Jurkat, Clone E6-1 (cell line): ENCODE results near the gene CCDC27.
A peak's percentile ranks its signal among the peaks of the same experiment; 100 is the strongest.
"Not testable (repeated sequence)": the region's sequence is repeated elsewhere in the genome, so short reads cannot be mapped to it uniquely, and the experiment has no call there.

Source experiments
- DNase-seq: peaks from one replicate; pipeline ENCODE4 v3.0.0-alpha.2; 2011; ENCODE audit warnings: low read depth, low spot score
- H3K4me3 ChIP-seq: 2 replicates; pipeline ENCODE4 v1.5.1; 2011; ENCODE audit warnings: mild to moderate bottlenecking, low read length, control low read depth, moderate library complexity

CCDC27 gene

DNA sequence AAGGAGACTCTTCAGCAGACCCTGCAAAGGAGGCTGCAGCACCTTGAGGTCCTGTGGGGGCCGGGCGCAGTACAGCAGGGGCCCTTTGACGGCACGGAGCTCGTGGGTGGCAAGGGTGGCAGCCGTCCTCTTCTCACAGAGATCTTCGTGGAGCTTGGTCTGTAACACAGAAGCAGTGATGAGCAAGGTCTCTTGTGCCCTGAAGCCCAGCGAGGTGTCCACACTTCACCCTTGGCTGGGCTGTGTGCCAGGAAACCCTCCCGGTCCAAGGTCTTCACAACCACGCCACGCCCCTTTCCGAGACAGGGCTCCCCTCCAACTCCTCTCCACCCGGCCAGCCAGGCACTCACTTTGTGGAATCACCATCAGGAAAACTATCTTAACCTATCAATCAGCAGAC lies 32.8 kb downstream of the CCDC27 start:
- no peak for DNase-seq
- no peak overlapping the region for H3K4me3 ChIP-seq

DNA sequence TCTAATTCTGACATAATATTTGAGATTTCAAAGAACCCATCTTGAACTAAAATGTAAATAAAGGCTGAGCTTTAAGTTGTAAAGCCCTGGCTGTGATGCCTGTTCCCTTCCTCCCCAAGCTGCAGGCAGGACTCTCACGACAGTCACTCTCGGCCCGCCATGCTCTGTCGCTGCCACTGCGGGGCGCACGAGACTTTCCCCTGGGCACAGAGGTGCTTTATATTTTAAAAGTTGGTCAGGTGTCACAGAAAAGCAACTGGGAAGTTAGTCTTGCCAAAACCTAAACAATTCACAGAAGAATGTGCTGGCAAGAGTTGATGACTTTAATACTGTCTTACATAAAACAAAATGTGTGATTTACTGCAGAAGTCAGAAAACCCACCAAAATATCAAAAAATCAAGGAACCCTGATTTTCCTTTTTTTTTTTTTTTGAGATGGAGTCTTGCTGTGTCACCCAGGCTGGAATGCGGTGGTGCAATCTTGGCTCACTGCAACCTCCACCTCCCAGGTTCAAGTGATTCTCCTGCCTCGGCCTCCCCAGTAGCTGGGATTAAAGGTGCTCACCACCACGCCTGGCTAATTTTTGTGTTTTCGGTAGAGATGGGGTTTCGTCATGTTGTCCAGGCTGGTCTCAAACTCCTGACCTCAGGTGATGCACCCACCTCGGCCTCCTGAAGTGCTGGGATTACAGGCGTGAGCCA lies 33.4 kb downstream of the CCDC27 start:
- DNase-seq = no peak

DNA sequence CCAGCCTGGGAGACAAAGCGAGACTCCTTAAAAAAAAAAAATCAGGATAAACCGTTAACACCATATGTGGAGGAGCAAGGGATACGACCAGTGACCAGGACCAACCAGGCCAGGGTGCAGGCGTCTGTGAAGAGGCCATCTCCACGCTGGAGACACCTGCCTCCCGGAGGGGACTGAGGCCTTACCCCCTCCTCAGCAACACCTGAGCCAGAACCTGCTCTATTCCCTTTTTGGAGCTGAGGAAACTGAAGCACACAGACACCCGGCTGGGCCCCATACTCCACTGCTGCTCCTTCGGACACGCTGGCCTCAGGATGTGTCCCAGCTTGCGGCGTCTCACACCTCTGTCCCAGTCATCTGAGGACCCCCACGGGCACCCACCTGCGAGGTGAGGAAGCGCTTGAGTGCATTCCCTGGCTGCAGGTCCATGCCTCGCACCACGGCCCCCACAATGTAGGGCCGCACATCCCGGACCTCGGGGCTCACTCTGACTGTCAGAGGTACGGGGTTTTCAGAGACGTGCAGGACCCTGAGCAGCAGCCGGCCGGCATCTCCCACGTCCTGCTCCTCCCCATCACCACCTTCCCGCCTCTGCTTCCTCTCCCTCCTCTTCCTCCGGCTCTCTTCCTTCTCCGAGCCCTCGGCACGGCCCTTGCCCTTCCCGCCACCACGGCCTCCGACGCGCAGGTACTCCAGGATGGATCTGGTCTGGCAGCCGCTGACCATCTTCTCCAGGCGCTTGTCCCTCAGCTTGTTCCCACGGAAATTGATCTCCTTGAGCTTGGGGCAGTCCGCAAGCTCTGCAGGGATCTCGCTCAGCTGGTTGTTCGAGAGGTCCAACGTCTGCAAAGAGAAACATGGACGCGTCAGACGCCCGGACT lies 34.5 kb downstream of the CCDC27 start:
- no peak overlapping the region for H3K4me3 ChIP-seq
- no peak for DNase-seq

More for the DNA sequence above, 33.4 kb downstream of the CCDC27 start:
- H3K4me3 ChIP-seq = no peak overlapping the region

DNA sequence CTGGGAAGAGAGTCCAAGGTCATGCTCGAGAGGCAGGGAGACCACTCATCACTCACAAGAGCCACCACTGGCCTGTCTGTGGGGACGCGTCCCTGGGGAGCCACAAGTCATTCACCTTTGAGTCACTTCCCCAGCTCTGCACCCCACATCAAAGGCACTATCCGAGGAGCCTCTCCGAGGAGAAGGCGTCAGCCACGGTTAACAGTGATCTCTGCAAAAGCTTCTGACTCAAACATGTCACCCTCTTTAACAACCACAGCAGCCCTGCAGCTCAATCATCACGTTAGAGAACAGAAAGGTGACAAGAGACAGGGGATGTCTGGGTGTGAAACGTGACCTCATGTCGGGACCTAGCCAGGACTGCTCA lies 35.1 kb downstream of the CCDC27 start:
- H3K4me3 ChIP-seq = no peak overlapping the region
- no peak for DNase-seq

DNA sequence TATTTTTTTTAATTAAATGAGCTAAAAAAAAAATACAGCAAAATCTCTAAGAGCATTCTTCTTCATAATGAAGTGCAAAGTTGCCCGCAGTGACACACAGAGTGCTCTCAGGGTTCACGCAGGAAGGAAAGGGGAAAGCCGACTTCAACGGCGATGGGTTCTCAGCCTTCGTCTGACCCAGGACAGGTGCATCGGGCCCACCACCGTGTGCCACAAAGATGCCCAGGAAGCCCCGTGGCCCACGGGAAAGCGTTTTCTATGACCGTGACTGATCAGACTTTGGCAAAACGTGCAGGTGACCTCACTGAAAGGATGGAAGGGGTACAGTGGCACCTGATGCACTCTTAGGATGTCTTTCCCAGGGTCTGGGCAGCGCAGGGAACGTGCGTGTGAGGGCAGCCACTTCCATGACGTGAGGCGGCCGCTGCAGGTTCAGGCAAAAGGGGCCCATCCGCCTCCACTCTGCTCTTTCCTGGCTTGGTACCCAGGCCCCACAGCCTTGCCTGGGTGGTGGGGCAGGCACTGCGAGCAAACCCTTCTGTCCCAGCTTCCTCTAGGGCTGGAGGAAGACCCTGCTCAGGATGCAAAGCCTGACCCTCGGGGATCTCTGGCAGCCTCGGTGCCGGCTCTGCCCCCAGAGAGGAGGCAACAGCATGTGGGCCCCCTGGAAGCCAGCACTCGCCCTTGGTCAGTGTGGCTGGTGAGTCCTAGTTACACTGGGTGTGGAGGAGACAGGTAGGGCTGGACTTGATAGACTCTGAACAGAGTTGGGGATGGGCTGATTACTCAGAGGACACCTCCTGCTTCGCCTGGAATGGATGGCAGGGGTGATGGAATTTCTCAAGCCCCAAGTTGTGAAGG lies 35.7 kb downstream of the CCDC27 start:
- no peak overlapping the region for H3K4me3 ChIP-seq
- DNase-seq = no peak

DNA sequence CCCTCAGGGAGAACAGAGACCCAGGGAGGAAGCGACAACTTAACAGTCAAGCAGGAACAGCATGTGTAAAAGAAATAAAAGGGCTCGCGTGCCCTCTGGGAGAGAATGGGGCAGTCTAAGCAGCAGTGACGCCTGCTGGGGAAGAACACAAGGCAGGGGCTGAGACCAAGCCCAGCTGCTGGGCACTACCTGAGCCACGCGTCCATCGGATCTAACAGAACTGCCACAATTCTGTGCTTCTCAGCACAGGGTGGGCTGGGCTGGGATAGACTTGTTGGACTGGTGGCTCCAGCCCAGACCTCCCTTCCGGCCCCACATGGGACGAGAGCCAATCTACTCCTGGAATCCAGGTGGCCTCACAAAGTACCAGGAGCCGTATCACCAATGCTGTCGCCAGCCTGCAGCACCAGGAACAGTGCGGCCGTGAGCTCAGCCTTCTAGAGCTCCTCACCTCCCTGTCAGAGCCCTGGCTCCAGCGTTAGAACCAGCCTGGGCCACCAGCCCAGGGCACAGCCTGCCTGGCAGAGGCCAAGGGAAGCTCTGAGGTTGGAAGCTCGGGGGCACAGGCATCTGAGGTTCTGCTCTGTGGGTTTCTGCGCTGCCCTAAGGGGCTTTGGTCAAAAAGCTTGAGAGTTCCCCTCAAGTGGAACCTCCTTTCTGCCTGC lies 36.6 kb downstream of the CCDC27 start:
- H3K4me3 ChIP-seq = no peak overlapping the region
- DNase-seq = no peak

DNA sequence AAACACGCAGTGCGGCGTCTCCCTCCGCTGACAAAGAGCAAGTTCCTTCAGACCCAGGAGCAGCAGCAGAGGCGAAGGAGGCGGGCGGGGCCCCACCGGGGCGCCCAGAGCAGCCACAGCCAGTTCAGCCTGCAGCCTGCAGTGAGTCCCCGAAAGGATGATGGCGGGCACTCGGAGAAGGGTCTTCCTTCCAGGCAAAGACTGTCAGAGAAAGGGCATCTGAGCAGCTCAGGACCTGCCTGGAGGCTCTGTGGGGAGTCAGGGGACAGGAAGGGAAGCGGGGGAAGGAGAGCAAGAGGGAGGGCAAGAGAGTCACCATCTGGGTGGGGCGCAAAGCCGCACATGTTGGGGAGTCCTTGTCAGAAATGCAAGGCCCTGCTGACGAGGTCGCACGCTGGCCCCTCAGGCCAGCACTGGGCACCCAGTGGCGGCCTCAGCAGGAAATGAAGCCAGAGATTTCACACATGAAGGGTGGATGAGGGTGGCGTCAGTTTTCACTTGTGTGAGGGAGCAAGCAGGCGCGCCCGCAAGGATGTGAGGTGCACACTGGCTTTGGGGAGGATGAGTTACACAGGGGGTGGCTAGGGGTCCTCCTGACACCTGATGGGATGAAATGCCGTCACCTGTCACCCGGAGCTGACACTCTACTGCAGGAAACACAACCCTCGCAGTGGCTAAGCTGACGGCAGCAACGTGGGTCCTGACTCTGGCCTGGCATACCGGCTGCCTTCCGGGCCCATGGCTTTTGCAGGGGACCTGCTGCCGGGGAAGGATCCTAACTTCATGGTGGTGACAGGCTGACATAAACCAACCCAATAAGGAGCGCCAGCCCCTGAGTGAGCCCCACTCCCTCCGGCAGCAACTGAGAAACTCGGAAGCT lies 37.4 kb downstream of the CCDC27 start:
- no peak overlapping the region for H3K4me3 ChIP-seq
- DNase-seq = no peak

DNA sequence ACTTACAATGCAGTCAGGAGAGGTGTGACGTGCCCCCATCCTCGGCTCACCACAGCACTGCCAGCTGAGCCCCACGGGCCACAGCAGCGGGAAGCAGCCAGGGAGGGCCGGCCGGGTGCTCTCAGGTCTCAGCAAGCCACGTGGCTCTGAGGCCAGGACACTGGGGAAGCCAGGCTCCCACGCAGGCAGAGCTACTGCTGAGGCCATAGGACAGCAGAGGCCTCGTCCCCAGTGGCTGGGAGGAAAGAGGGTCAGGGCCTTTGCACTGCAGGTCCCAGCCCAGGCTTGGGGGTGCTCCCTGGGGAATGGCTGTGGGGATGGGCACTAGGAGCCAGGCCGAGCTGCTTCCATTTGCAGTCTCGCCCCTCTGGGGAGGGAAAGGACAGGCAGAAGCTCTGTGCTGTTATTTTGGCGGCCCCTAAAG lies 38.3 kb downstream of the CCDC27 start:
- DNase-seq = no peak
- H3K4me3 ChIP-seq = no peak overlapping the region

DNA sequence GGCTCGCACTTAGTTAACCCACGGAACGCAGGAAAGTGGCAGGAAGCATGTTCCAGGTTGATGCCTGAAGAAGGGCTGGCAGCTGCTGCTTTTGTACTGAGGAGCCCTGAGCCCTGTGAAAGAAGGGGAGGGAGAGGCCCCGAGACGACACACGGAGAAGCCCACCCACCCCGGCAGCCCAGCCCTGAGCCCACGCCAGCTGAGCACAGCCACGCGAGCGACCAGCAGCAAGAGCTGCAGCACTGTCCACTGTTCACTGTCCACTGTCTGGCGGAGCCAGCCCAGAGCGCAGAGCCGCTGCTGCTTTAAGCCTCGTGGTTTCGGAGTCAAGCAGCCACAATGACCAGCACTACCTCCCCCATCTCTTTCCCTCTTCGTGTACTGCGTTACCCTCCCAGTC lies 38.7 kb downstream of the CCDC27 start:
- H3K4me3 ChIP-seq = no peak overlapping the region
- DNase-seq = no peak

DNA sequence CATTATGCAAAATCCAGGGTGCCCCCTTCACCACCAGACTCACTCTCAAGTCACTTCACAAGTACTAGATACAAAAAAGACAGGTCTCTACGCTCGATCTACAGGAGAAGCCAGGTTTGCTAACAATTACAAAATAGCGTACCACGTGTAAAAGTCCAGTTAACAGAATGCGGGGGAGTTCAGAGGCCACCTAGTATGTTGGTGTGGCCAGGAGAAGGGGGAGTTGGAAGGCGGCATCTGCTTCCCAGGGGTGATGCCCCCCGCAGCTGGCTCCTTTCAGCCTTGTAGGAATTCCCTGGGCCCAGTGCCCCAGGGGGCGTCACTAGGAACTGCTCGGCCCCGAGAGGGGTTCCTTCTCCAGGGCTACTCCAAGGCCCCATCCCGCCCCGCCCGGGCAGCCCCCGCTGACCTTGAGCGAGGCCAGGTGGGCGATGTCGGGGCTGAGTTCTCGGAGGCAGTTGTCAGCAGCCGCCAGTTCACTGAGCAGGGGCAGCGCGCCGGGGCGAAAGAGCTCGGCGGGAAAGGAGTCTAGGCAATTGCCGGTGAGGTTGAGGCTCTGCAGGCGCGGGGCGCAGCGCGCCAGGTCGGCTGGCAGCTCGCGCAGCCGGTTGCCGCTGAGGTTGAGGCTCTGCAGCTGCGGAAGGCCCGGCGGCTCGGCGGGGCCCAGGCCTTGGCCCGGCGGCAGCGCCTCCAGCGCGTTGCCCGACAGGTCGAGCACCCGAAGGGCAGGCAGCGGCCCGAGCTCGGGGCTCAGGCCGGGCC lies 43.4 kb downstream of the CCDC27 start:
- H3K4me3 ChIP-seq = peak overlapping the region; percentile 70
- no peak for DNase-seq

DNA sequence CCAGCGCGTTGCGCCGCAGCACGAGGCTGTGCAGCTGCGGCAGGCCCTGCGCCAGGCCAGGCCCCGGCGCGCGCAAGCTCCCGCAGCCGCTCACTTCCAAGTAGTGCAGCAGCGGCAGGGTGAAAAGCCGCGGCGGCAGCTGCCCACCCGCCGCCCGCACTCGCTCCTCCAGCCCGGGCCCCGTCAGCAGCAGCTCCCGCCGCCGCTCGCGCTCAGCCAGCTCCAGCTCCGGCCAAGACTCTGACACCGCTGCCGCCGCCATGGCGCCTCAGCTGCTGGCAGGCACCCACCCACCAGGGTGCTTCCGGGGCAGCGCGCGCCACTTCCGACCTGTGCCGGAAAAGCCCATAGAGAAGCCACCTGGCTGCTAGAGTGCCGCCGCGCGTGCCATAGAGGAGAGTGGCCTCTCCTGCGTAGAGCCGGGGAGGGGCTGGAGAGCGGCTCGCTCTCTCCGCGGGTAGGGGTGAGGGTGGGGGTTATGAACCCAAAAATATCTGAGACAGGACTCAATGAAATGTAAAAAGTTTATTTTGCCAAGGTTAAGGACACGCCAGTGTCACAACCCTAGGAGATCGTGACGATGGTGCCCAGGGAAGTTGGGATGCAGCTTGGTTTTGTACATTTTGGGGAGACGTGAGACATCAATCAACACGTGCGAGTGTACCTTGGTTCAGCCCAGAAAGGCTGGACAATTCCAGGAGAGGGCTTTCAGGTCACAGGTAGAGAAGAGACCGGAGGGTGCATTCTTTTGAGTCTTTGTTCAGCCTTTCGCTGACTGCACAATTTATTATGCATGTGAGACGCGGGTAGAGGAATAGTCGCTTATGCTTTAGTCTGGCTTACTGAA lies 44.2 kb downstream of the CCDC27 start, which contains the start of gene LRRC47:
LRRC47 (minus strand) TSS at position 284 of the 847 bp plus-strand sequence; CDS start at position 262, 22 bp downstream.
- peak; percentile 85 for DNase-seq
- peak within 1 kb of the TSS; percentile 70 for H3K4me3 ChIP-seq

DNA sequence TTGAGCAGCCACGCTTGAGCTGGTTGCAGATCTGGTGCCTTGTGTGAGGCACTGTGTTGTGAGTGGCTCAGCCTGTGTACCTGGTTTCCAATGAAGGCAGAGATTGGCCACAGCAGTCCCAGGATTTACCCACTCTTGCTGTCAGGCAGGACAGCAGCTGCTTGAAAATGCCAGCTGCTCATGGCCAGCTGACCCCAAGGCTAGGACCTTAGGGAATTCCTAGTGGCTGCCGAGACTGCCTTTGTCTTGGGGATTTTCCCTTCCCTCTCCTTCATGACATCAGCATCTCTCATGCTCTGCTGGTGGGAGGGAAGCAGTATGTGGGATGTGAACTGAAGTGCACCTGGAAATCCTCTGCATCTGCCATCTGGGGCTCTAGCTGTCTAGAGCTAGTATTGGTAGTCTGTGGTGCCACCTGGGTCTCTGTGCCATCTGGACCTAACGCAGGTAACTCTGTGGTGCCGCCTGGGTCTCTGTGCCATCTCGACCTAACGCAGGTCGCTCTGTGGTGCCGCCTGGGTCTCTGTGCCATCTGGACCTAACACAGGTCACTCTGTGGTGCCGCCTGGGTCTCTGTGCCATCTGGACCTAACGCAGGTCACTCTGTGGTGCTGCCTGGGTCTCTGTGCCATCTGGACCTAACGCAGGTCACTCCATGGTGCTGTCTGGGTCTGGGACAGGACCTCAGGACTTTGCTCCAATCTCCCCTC lies 47.9 kb downstream of the CCDC27 start:
- H3K4me3 ChIP-seq = no peak overlapping the region
- DNase-seq = no peak

DNA sequence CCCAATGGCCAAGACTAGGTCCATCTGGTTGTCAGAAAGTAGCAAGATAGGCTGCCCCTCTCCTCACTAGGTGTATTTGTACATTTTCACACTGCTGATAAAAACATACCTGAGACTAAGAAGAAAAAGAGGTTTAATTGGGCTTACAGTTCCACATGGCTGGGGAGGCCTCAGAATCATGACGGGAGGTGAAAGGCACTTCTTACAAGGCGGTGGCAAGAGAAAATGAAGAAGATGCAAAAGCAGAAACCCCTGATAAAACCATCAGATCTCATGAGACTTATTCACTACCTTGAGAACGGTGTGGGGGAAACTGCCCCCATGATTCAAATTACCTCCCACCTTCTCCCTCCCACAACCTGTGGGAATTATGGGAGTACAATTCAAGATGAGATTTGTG lies 48.5 kb downstream of the CCDC27 start:
- DNase-seq, H3K4me3 ChIP-seq: not testable (repeated sequence)

DNA sequence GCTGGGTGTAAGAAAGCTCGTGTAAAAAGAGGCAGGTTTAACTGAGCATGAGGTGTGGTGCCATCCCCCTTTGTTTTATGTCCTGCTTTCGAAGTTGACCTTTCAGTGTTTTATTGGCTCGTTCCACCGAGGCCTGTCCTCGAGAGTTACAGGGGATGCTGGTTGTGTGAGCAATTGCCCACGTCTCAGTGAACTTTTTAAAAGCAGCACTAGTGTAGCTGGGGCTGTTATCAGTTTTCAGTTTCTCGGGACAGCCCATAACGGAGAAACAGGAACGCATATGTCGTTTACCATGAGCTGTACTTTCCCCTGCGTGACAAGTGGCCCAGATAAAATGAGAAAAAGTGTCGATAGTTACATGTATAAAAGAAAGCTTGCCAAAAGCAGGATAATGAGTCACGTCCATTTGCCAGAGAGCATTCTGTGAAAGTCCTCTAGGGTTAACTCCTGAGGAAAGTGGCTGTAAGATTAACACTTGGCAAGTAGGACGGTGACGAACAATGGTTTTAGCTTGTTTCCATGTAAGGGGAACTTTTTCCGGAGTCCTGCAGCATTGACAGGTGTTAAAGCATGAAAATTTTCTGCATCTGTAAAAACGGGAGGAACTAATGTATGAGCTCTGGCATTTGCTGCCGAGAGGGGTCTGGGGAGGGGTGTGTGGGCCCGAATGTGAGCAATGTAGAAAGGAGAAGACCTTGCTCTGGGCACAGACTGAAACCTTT lies 51.8 kb downstream of the CCDC27 start:
- no peak overlapping the region for H3K4me3 ChIP-seq
- no peak for DNase-seq

DNA sequence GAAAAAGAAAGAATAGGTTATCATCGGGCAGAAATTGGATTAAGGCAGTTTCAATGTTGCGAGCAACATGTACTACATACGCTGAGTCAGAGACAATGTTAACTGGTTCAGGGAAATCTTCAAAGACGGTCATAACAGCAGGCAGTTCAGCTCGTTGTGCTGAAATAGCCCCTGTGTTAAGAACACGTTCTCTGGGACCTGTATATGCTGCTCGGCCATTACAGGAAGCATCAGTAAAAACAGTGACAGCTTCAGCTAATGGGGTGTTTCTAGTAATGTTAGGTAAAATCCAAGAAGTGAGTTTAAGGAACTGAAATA lies 52.3 kb downstream of the CCDC27 start:
- not testable (repeated sequence) for H3K4me3 ChIP-seq, DNase-seq

DNA sequence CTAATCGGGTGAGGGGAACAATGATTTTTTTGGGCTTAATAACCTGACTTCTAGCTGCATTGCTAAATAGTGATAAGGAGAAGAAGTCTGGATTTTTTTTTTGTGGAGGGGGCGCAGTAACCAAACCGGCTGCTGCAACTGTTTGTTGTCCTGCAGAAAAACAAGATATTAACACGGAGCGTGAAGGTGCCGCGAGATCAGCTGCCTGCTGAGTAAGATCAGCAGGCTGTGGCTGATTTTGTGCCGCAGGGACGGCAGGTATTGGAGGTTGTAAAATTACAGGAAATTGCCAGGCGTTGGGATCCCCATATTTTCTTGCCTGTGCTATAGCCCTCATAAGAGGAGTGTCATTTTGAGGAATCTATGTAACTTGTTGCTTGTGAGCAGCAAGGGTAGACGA lies 52.8 kb downstream of the CCDC27 start:
- DNase-seq = no peak
- no peak overlapping the region for H3K4me3 ChIP-seq
